K562 (cell line): ENCODE data around the gene EMD. TPM values are rescaled to one million over a fixed set of nuclear protein-coding genes. Genes with fewer than 3 reads are reported as not detected.

Source experiments
- ATAC-seq: fragments of 200-7000 bp; cut with Tn5 transposase; 3 replicates; pipeline ENCODE4 v1.9.1; 2020; ENCODE audit warnings: moderate library complexity
- BruUV-seq: library from RNA; stranded (reverse); fragments of 400-500 nt; replicated peaks from 2 replicates; lab custom pipeline; 2021; lab: Mats Ljungman, UMichigan
- CTCF ChIA-PET: fragments of 300-600 bp; formaldehyde crosslinking; extraction: SDS; loops from one replicate; lab custom pipeline; 2021; ENCODE audit warnings: low intra/inter-chr PET ratio; lab: Yijun Ruan, JAX
- POLR2A ChIA-PET: fragments of 300-600, 350-650 bp; sonication (Branson Sonifier 250); formaldehyde crosslinking; extraction: SDS; loops from one replicate; lab custom pipeline; 2021; ENCODE audit warnings: antibody characterized with exemption, inconsistent platforms; lab: Yijun Ruan, JAX
- DNase-seq, 4 experiments: peaks; one replicate each; pipeline versions ENCODE4 v3.0.0 to v3.0.0-alpha.2; 2011 to 2018; ENCODE audit warnings: low spot score in 3 of 4, mixed read lengths in 3 of 4; ENCODE audit errors: extremely low read depth in 1 of 4
- FAIRE-seq: peaks from 2 replicates; lab custom pipeline; 2011; peaks lifted over from hg19 to GRCh38; lab: Jason Lieb, UNC
- H2AFZ ChIP-seq: 2 replicates; pipeline ENCODE4 v1.6.0; 2011; ENCODE audit warnings: low read depth, low read length, control low read depth, inconsistent platforms
- H3K27ac ChIP-seq: fragments of 200-600 bp; 3 replicates; pipeline ENCODE4 v1.8.0; 2011; ENCODE audit warnings: low read depth, mild to moderate bottlenecking, control low read depth, inconsistent platforms, low read length, moderate library complexity, mixed read lengths; ENCODE audit errors: extremely low read depth
- H3K27me3 ChIP-seq, 2 experiments: fragments of 300-600 bp in 1 of 2; 2 replicates in 1 of 2; 3 replicates in 1 of 2; pipeline versions ENCODE4 v1.6.0 to v1.8.0; 2011; ENCODE audit warnings: inconsistent platforms in 2 of 2, low read length in 2 of 2, mild to moderate bottlenecking in 1 of 2, mixed read lengths in 1 of 2, moderate library complexity in 1 of 2; ENCODE audit not compliant: control insufficient read depth in 2 of 2, insufficient read depth in 2 of 2
- H3K36me3 ChIP-seq: fragments of 300-600 bp; 3 replicates; pipeline ENCODE4 v1.8.0; 2011; ENCODE audit warnings: mild to moderate bottlenecking, low read length, inconsistent platforms; ENCODE audit not compliant: control insufficient read depth, insufficient read depth
- H3K4me1 ChIP-seq, 2 experiments: fragments of 200-600 bp in 1 of 2; replicated peaks in 1 of 2; 2 replicates in 1 of 2; 3 replicates in 1 of 2; pipeline versions ENCODE4 v1.5.1 to v1.8.0; 2011; ENCODE audit warnings: inconsistent platforms in 2 of 2, low read length in 2 of 2, mild to moderate bottlenecking in 1 of 2, mixed read lengths in 1 of 2, moderate library complexity in 1 of 2; ENCODE audit not compliant: control insufficient read depth in 2 of 2, insufficient read depth in 2 of 2
- H3K4me2 ChIP-seq: 2 replicates; pipeline ENCODE4 v1.6.1; 2011; ENCODE audit warnings: low read length, control low read depth, inconsistent platforms, mixed read lengths; ENCODE audit not compliant: insufficient read depth
- H3K4me3 ChIP-seq: fragments of 200-600 bp; sonication (generic), shearing (Covaris generic); 2 replicates; pipeline ENCODE4 v1.5.1; 2016; ENCODE audit warnings: control low read depth, inconsistent platforms
- H3K79me2 ChIP-seq: fragments of 200-600 bp; 3 replicates; pipeline ENCODE4 v1.8.0; 2011; ENCODE audit warnings: low read length, inconsistent platforms; ENCODE audit not compliant: control insufficient read depth, insufficient read depth
- H3K9ac ChIP-seq, 2 experiments: 2 replicates each; pipeline versions ENCODE4 v1.6.0 to v1.6.1; 2011; ENCODE audit warnings: low read depth in 2 of 2, low read length in 2 of 2, control low read depth in 1 of 2, inconsistent platforms in 1 of 2, mild to moderate bottlenecking in 1 of 2, mixed read lengths in 1 of 2; ENCODE audit not compliant: insufficient read depth in 1 of 2
- H3K9me1 ChIP-seq: one replicate; pipeline ENCODE4 v1.6.0; 2011; ENCODE audit warnings: inconsistent platforms, mild to moderate bottlenecking, low read length, moderate library complexity; ENCODE audit not compliant: control insufficient read depth, insufficient read depth
- H3K9me3 ChIP-seq: replicated peaks from 2 replicates; pipeline ENCODE4 v1.5.1; 2011; ENCODE audit warnings: low read depth, low read length, inconsistent platforms; ENCODE audit not compliant: control insufficient read depth, insufficient read depth
- H4K20me1 ChIP-seq: replicated peaks from 2 replicates; pipeline ENCODE4 v1.6.1; 2011; ENCODE audit warnings: low read length, inconsistent platforms, mixed read lengths; ENCODE audit not compliant: control insufficient read depth, insufficient read depth
- ETV6 ChIP-seq, 3 experiments: fragments of 150-350 bp in 1 of 3; sonication (generic) in 1 of 3; formaldehyde crosslinking in 1 of 3; IDR thresholded peaks; 2 replicates each; pipeline versions ENCODE4 v1.6.1 to v1.8.0; 2014 to 2022; ENCODE audit warnings: borderline replicate concordance in 2 of 3, low read depth in 2 of 3, antibody characterized with exemption in 1 of 3, low read length in 1 of 3, mild to moderate bottlenecking in 1 of 3, missing genetic modification reagents in 1 of 3
- GABPB1 ChIP-seq: sonication (generic); formaldehyde crosslinking; IDR thresholded peaks from 2 replicates; pipeline ENCODE4 v1.8.0; 2022; ENCODE audit warnings: mild to moderate bottlenecking, missing genetic modification reagents
- LCOR ChIP-seq: sonication (generic); formaldehyde crosslinking; IDR thresholded peaks from 2 replicates; pipeline ENCODE4 v1.8.0; 2022; ENCODE audit warnings: mild to moderate bottlenecking, missing genetic modification reagents
- NCOR1 ChIP-seq: fragments of 450-650 bp; IDR thresholded peaks from 2 replicates; pipeline ENCODE4 v1.6.1; 2016; ENCODE audit warnings: mild to moderate bottlenecking, moderate library complexity
- U2AF2 ChIP-seq: fragments of 200-400 bp; formaldehyde crosslinking; optimal IDR thresholded peaks from 2 replicates; pipeline ENCODE3; 2017; ENCODE audit warnings: low read depth, mild to moderate bottlenecking, low read length
- WGBS: fragments of 100-300 bp; shearing (Covaris generic); methylation state at CpG from one replicate; pipeline ENCODE4 v1.1.6; 2016; ENCODE audit warnings: low coverage, mixed read lengths; ENCODE audit not compliant: insufficient coverage; ENCODE audit errors: missing lambda C conversion rate; 5-methylcytosine and 5-hydroxymethylcytosine counted together
- in situ Hi-C: fragments of 300-500 bp; cut with MboI; formaldehyde crosslinking; loops from 4 replicates; pipeline ENCODE4 v1.15.0; 2018; ENCODE audit warnings: inconsistent platforms, mixed read lengths
- intact Hi-C: fragments of 100-400 bp; cut with micrococcal nuclease; formaldehyde crosslinking; loops from 2 replicates; pipeline ENCODE4 v1.14.2; 2022
- polyA plus RNA-seq, 8 experiments: library from polyadenylated mRNA; depleted of rRNA in 4 of 8; stranded (reverse) in 5 of 8; unstranded in 3 of 8; fragments of >200 nt; fragmentation: Nextera tagmentation in 2 of 8; fragmentation: Illumina TruSeq in 1 of 8; extraction: Ambion mirVana in 2 of 8; extraction: Trizol in 1 of 8; gene quantifications; 2 replicates each; pipeline versions ENCODE4 v1.2.1 to v1.2.3, GENCODE V29; 2011 to 2014; ENCODE audit warnings: inconsistent platforms in 1 of 8, missing spikeins in 1 of 8
- total RNA-seq, 7 experiments: library from RNA; depleted of rRNA in 6 of 7; stranded (reverse); fragments of >200 nt in 6 of 7; fragmentation: Illumina TruSeq in 2 of 7; extraction: Trizol in 2 of 7; gene quantifications; 2 replicates each; pipeline versions ENCODE4 v1.2.1 to v1.2.3, GENCODE V29; 2011 to 2021; ENCODE audit warnings: low replicate concordance in 1 of 7
- TF ChIP-seq, protein P1 (sequence below), 2 experiments: fragments of 450-650 bp; formaldehyde crosslinking in 1 of 2; IDR thresholded peaks; 2 replicates each; pipeline versions ENCODE4 v1.4.0 to v1.6.1; 2014 to 2020; ENCODE audit warnings: mild to moderate bottlenecking in 2 of 2, borderline replicate concordance in 1 of 2, low read depth in 1 of 2
- TF ChIP-seq, protein P2 (sequence below): fragments of 250-450 bp; sonication (Bioruptor Pico); IDR thresholded peaks from 2 replicates; pipeline ENCODE4 v1.5.0; 2020; ENCODE audit warnings: mild to moderate bottlenecking

EMD gene
- total and polyA plus RNA-seq, 9 of the 15 experiments (the other 6 are each of a cell fraction or from before 2014, with no cell fraction given): 2.3 to 206 (median 61.9) TPM

DNA sequence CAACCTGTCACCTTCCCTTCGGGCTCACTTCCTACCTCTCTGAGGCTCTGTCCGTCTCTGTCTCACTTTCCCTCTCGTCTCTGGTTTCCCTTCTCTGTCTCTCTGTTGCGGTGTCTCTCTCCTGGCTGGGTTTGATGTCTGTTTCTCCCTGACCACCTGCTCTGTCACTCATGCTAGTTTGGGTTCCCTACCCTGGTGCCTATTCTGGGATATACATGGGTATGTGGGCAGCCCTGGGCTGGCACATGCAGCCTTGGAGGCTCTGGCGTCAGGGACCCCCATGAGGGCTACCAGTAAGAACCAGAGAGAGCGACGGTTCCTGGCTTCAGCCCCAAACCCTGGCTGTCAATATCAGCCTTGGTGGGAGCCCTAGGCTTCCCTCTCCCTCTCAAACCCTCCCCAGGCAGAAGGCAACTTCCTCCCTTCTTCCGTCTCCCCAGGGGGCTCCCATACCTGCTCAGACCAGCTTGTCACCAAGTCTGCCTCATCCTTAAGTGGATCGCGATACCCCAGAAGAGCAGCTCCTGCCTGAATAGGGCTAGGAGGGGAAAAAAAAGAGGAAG is 29.6 kb downstream of the EMD start:
- FAIRE-seq (no peak), ATAC-seq (peak; percentile 32; the same call in 2 of the 3 replicates), DNase-seq (no peak)
- CTCF ChIA-PET: interaction anchor here (0.7 kb wide), 1 partner anchor 126 kb away, joined by 4 read pairs; no protein-coding TSS in a partner anchor
- Histone ChIP-seq H3K4me3 (peak overlapping the region; percentile 40), H3K4me1 (peaks cover 13 to 50% of the 10 kb centered on the region in 2 experiments; a peak in 4 of 5 replicates), H3K9ac (peak overlapping the region; percentile 61 to 90), H3K79me2 (peaks cover 25% of the 10 kb centered on the region), H3K27ac (peak overlapping the region; percentile 77), H3K9me1 (no peaks in the 10 kb centered on the region), H3K4me2 (peak overlapping the region; percentile 91), H3K9me3 (no peaks in the 10 kb centered on the region), H3K36me3 (peaks cover 5% of the 10 kb centered on the region; the same call in 1 of the 3 replicates), H2AFZ (peak overlapping the region; percentile 75), H4K20me1 (no peaks in the 10 kb centered on the region), H3K27me3 (no peaks in the 10 kb centered on the region)
- 6% methylated on average over 4 of the region's 10 CpGs for WGBS
- intact Hi-C loops (no loop called here), in situ Hi-C loops (loop anchor here (10.0 kb wide), 1 partner anchor 126 kb away; no protein-coding TSS in a partner anchor)
- TSS peak; percentile 32 for BruUV-seq
- POLR2A ChIA-PET: interaction anchor here (0.6 to 5.0 kb wide), 6 partner anchors 8 to 118 kb away, joined by 3 to 85 read pairs (median 4); partner anchors contain the start of genes LAGE3 and RPL10
- TF ChIP-seq ETV6 (IDR thresholded peaks at IDR 0.05; ENCODE audit: borderline replicate concordance in 1 of 2, low read depth in 2 of 2, low read length in 1 of 2) (0 out of 4 replicates have a peak, but pooled peaks of 1 of the 2 experiments have one; percentile 24), ETV6 (CRISPR knock-in tag; IDR thresholded peaks at IDR 0.05; ENCODE audit: borderline replicate concordance) (no peak), LCOR (peak; percentile 57; the same call in 1 of the 2 replicates), NCOR1 (no peak), U2AF2 (no peak), GABPB1 (CRISPR knock-in tag) (peak; percentile 42; the same call in 1 of the 2 replicates)
- TF ChIP-seq, protein P1, sequence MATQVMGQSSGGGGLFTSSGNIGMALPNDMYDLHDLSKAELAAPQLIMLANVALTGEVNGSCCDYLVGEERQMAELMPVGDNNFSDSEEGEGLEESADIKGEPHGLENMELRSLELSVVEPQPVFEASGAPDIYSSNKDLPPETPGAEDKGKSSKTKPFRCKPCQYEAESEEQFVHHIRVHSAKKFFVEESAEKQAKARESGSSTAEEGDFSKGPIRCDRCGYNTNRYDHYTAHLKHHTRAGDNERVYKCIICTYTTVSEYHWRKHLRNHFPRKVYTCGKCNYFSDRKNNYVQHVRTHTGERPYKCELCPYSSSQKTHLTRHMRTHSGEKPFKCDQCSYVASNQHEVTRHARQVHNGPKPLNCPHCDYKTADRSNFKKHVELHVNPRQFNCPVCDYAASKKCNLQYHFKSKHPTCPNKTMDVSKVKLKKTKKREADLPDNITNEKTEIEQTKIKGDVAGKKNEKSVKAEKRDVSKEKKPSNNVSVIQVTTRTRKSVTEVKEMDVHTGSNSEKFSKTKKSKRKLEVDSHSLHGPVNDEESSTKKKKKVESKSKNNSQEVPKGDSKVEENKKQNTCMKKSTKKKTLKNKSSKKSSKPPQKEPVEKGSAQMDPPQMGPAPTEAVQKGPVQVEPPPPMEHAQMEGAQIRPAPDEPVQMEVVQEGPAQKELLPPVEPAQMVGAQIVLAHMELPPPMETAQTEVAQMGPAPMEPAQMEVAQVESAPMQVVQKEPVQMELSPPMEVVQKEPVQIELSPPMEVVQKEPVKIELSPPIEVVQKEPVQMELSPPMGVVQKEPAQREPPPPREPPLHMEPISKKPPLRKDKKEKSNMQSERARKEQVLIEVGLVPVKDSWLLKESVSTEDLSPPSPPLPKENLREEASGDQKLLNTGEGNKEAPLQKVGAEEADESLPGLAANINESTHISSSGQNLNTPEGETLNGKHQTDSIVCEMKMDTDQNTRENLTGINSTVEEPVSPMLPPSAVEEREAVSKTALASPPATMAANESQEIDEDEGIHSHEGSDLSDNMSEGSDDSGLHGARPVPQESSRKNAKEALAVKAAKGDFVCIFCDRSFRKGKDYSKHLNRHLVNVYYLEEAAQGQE (IDR thresholded peaks at IDR 0.05; ENCODE audit: borderline replicate concordance): peak; percentile 60
- TF ChIP-seq, protein P1 (CRISPR knock-in tag; IDR thresholded peaks at IDR 0.05; ENCODE audit: low read depth): no peak
- TF ChIP-seq, protein P2, sequence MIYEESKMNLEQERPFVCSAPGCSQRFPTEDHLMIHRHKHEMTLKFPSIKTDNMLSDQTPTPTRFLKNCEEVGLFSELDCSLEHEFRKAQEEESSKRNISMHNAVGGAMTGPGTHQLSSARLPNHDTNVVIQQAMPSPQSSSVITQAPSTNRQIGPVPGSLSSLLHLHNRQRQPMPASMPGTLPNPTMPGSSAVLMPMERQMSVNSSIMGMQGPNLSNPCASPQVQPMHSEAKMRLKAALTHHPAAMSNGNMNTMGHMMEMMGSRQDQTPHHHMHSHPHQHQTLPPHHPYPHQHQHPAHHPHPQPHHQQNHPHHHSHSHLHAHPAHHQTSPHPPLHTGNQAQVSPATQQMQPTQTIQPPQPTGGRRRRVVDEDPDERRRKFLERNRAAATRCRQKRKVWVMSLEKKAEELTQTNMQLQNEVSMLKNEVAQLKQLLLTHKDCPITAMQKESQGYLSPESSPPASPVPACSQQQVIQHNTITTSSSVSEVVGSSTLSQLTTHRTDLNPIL: no peak
